COLO668 (cell line): ENCODE data around the gene SYNE1.
"Not testable (repeated sequence)": the region's sequence is repeated elsewhere in the genome, so short reads cannot be mapped to it uniquely, and the experiment has no call there.

Source experiments
- DNase-seq: peaks from one replicate; lab custom pipeline; 2025; ENCODE audit not compliant: unreplicated experiment; lab: John Stamatoyannopoulos, UW

Gene SYNE1

GRCh38 chr6:152637296-152638047 lies at the start of gene SYNE1:
Gene SYNE1, minus strand, starts transcription at chr6:152637362. Its CDS starts 9,031 bp downstream, at chr6:152628331.
- no peak for DNase-seq

- DNase-seq: no peak
Observed at GRCh38 chr6:152685819-152686218, 48.7 kb upstream of the SYNE1 start.

GRCh38 chr6:152682935-152683334 lies 45.8 kb upstream of the SYNE1 start:
- DNase-seq: not testable (repeated sequence)

GRCh38 chr6:152682141-152682540 lies 45.0 kb upstream of the SYNE1 start:
- DNase-seq: no peak

- DNase-seq: no peak
Observed at GRCh38 chr6:152680879-152681517, 43.8 kb upstream of the SYNE1 start.

- DNase-seq: no peak
Observed at GRCh38 chr6:152680151-152680550, 43.0 kb upstream of the SYNE1 start.

- DNase-seq: no peak
Observed at GRCh38 chr6:152673236-152673635, 36.1 kb upstream of the SYNE1 start.

- no peak for DNase-seq
Observed at GRCh38 chr6:152671171-152671570, 34.0 kb upstream of the SYNE1 start.

GRCh38 chr6:152669895-152670294 lies 32.7 kb upstream of the SYNE1 start:
- no peak for DNase-seq

- no peak for DNase-seq
Observed at GRCh38 chr6:152661776-152662175, 24.6 kb upstream of the SYNE1 start.

GRCh38 chr6:152651986-152652385 lies 14.8 kb upstream of the SYNE1 start:
- no peak for DNase-seq

- DNase-seq: no peak
Observed at GRCh38 chr6:152648105-152648504, 10.9 kb upstream of the SYNE1 start.

GRCh38 chr6:152646732-152647131 lies 9.6 kb upstream of the SYNE1 start:
- not testable (repeated sequence) for DNase-seq

GRCh38 chr6:152642578-152643375 lies 5.6 kb upstream of the SYNE1 start:
- peak; percentile 5 for DNase-seq

GRCh38 chr6:152636609-152637295 lies 410 bp downstream of the SYNE1 start:
- peak; percentile 2 for DNase-seq

GRCh38 chr6:152636021-152636608 lies 1.0 kb downstream of the SYNE1 start:
- DNase-seq: no peak

GRCh38 chr6:152634773-152635172 lies 2.4 kb downstream of the SYNE1 start:
- DNase-seq: no peak

- DNase-seq: no peak
Observed at GRCh38 chr6:152632121-152632782, 4.9 kb downstream of the SYNE1 start.

GRCh38 chr6:152631376-152631775 lies 5.8 kb downstream of the SYNE1 start:
- no peak for DNase-seq

- no peak for DNase-seq
Observed at GRCh38 chr6:152630832-152631231, 6.3 kb downstream of the SYNE1 start.
